GM18519 (cell line): ENCODE measurements around the gene CCNH.

Experiments
- ATAC-seq: cut with Tn5 transposase; IDR thresholded peaks from one replicate; pipeline ENCODE4 v1.9.1; 2021; ENCODE audit warnings: mild to moderate bottlenecking, moderate library complexity; ENCODE audit not compliant: unreplicated experiment, low FRiP score

The CCNH gene

GRCh38 chr5:87404359-87404758 is 8.4 kb downstream of the CCNH start:
- no peak for ATAC-seq

GRCh38 chr5:87403899-87404298 is 8.8 kb downstream of the CCNH start:
- no peak for ATAC-seq

DNA sequence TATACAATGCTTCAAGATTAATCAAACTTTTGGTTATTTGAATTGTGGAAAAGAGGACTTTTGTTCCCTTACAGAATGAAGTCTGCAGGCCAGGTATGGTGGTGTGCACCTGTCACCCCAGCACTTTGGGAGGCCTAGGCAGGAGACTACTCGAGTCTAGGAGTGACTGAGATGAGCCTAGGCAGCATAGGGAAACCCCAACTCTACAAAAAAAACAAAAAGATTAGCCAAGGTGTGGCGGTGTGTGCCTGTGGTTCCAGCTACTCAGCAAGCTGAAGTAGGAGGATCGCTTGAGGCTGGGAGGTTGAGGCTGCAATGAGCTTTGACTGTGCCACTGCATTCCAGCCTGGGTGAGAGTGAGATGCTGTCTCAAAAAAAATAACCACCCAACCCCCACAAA is 9.3 kb downstream of the CCNH start:
- no peak for ATAC-seq

DNA sequence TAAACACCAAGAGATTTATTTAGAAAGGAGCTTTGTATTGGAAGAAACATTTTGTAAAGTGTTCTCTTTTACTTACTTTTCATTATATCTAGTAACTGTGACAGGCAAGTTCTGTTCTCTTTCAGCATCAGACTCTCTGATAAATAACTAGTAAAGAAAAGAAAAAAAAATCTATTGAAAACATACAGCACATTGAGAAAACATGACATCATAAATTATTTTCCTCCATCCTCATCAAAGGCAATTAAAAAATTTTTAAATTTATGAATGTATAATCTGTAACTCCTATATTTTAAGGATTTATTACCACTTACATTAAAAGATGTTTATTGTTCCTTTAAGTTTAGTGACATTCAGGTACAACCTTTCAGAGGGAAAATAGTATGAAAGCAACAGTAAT is 11.1 kb downstream of the CCNH start:
- no peak for ATAC-seq

- peak; percentile 75 for ATAC-seq
Measured at GRCh38 chr5:87400305-87400899, 12.3 kb downstream of the CCNH start.

DNA sequence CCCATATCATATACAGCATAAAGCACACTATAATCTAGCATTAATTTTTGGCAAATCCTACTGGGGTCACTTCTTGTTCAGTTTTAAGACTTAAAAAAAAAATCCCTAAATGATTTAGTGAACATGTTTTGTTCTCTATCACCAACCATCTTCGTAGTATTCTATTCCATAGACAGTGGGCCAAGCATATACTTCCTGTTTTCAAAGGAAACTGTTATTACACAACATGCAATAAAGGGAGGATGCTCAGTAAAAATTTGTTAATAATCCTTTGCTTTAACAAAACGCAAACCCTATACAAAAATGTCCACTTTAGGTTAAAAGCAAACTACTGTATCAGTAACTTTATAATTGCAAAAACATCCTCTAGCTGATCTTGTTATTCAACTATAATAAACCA is 13.0 kb downstream of the CCNH start:
- no peak for ATAC-seq

DNA sequence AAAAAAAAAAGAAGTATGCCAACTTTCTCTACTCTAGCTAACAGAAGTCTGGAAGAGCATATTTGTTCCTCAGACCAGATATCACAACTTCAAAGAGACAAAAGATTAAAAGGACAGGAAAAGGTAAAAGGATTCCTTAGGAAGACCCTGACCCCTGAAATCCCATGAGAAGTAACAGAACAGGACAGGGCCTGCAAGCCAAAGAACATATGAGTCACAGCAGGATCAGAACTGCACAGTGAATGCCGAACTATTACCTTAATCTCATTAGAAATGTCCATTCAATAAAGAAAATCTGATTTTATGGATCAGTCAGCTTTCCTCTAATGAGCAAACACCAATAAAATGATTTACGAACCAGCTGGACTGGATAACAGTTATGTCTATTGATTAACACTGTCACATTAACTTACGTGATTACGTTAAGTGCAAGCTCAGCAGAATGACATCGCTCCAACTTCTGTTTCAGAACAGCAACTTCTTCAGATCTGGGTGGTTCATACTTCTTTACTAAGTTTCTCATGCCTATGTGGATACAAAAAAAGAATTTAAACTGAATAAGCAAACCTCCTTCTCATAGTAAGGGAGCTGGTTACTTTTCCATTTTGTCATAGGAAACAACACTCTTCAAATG is 13.6 kb downstream of the CCNH start:
- ATAC-seq: no peak

DNA sequence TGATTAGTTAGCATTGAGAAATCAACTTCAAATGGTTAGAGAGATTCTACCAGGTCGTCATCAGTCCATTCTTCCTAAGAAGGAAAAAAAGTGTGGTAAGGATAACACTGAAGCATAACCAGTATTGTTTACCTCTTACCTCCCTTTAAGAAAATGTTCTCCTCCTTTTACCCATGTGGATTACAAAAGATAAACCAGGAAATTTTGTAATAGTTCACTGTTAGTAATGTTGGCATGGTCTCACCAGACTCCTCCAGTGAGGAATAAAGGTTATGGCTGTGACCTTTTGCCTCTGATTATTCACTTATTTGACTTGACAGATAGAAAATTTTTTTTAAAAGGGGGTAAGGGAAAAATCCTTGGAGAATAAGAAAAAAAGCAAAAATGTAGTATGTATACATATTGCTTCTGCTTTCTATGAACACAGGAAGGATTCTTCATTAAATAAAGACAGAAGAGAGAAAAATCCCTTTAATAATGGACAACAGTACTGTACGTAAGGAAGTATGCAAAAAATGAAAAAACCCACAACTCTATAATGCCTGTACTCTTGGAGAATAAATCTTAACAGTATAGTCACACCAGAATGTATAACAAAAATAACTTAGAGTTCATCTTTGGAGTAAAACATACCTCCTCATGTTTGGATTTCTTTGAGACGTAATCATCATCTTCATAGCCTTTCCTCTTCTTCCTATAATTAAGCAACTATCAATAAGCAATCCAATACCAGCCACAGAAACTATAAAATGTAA is 18.1 kb downstream of the CCNH start:
- ATAC-seq: no peak

- no peak for ATAC-seq
Measured at GRCh38 chr5:87393331-87393730, 19.4 kb downstream of the CCNH start.

DNA sequence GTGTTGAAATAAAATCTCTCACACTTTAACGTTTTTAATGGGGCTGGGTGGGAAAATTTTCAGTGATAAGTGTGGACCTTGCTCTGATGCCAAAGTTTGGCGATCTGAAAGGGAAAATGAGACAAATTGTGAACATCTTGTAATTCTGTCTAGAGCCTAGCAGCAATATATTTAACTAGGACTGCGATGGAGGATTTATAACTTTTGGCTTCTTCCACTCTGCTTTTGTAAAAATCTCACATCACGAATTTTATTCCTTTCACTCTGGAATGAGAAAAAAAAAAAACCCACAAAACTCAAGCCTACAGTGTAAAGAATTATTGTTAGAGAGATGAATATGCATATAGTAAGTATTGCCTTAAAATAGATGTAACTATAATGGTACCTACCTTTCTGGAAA is 19.9 kb downstream of the CCNH start:
- ATAC-seq: no peak

- no peak for ATAC-seq
Measured at GRCh38 chr5:87392170-87392569, 20.6 kb downstream of the CCNH start.

GRCh38 chr5:87390576-87391199 is 22.0 kb downstream of the CCNH start:
- no peak for ATAC-seq

DNA sequence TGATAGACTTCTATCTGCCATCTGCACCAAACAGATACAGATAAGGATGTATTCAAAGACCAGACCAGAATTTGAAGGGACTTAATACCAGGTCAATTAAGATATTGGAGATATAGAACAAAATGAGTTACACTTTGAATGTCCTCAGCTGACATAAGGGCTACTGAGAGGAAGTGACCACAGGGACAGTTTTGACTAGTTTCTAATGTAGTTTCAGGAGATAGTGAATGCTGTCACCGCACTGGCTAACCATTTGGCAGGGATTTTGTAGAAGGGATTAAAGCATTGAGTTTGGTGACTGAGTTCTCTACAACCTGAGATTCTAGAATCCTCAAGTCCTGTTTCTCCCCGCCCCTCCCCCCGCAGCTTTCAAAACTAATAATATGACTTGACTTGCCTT is 22.7 kb downstream of the CCNH start:
- no peak for ATAC-seq

DNA sequence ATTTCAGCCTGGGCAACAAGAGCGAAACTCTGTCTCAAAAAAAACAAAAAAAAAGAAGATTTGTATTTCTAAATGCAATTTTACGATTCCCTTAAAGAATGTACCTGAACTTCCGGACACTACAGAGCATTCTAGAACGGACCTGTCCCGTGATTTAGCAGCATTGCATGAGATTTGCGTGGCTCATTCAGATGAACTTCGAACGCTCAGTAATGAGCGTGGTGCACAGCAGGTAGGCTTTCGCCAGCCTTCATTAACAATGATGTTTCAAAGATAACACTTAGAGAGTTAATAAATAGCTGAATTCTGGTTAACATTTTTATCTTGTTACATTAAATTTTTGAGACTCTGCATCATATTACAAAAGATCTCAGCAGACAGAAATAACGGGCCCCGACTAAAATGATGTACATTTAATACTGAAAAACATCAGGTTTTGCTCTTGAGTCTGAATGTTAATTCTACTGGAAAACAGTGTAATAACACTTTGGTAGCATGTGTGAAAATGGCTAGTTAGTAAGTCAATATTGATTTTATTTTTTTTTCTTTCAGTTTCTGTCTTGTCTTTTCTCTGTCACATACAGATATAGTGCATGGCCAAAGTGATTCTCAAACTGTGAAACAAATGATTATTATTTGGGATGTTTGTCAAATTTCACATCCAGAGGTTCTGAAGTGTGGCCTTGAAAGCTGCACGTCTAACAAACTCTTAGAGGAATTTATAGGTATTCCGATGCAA is 23.3 kb downstream of the CCNH start:
- ATAC-seq: no peak

GRCh38 chr5:87388129-87388528 is 24.6 kb downstream of the CCNH start:
- no peak for ATAC-seq

DNA sequence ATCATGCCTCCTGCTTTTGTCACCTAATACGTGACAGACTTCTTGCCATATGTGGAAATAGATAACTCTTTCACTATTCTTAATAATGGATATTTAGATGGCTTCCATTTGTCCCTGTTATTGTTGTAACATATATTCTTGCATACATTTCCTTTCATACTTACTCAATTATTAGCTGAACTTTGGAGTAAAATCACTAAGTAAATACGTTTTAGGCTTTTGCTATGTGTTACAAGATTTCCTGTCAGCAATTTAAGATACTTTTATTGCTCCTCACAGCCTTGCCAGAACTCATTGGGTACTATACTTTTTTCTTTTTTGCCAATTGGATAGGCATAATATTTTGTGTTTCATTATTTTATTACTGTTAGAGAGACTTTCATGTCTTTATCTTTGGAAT is 26.9 kb downstream of the CCNH start:
- no peak for ATAC-seq

DNA sequence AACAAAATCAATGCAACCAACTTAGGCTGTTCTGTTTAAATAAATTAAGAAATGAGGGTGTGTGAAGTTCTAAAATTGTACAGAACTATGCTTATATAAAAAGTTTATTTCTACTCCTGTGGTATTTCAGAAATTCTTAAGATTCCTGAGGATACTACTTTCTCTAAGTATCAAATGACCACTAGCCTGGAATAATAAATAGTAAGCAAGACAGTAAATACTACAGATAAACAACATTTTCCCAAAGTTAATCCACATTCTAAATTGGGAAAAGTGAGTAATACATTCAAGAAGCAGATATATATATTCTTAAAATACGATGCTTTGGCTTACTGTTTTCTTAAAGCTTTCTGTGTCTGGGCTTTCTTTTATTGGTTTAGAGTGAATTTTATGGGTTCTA is 29.5 kb downstream of the CCNH start:
- ATAC-seq: no peak

GRCh38 chr5:87382224-87382623 is 30.5 kb downstream of the CCNH start:
- ATAC-seq: no peak

DNA sequence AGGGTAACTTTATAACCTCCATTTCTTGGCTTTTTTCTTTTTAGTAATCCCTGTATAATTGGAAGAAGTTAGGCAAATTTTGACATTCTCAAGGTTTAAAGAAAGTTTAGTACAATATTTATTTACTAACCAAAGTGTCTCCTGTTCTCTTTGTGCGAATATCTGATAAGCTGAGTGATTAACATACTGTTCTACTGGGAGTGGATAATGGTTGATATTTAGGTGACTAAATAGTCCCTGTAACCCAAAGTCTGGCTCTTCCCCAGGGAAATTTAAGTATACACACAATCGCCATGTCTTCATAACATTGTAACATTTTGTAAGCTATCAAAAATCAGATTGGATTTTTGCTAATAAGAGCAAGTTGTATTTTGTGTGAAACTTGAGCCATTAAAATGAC is 40.0 kb downstream of the CCNH start:
- ATAC-seq: no peak

GRCh38 chr5:87369431-87369830 is 43.3 kb downstream of the CCNH start:
- ATAC-seq: no peak

GRCh38 chr5:87368601-87369000 is 44.1 kb downstream of the CCNH start:
- ATAC-seq: no peak
